GM12875 (cell line): ENCODE results near the gene HIBCH.
"Not testable (repeated sequence)": the region's sequence is repeated elsewhere in the genome, so short reads cannot be mapped to it uniquely, and the experiment has no call there.

Experiments
- H3K4me3 ChIP-seq: one replicate; pipeline ENCODE4 v1.5.1; 2011; ENCODE audit warnings: low read depth, low read length, control low read depth
- CTCF ChIP-seq: IDR thresholded peaks from 2 replicates; pipeline ENCODE4 v1.5.1; 2011; ENCODE audit warnings: low read depth, mild to moderate bottlenecking, control low read depth, inconsistent platforms, low read length, moderate library complexity, borderline replicate concordance; ENCODE audit not compliant: insufficient read depth

Gene HIBCH

GRCh38 chr2:190360965-190361364 is 41.3 kb upstream of the HIBCH start:
- H3K4me3 ChIP-seq: no peak overlapping the region
- TF ChIP-seq CTCF: no peak

DNA sequence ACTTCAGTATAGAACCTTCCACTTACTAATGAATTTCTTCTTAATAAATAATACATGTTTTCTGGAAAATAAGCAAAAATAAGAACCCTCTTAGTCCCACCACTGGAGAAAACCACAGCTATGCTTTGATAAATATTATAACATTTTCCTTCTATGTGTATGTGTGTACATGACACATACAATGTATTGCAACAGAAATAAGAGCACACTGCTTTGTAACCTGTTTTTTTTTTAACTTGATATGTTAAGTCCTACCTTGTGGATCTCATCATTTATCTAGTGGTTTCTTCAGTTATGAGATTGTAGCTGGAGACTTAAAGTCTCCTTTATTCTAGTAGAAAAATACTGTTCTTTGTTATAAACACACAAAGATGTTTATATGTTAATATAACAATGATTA is 40.9 kb upstream of the HIBCH start:
- no peak for TF ChIP-seq CTCF
- no peak overlapping the region for H3K4me3 ChIP-seq

DNA sequence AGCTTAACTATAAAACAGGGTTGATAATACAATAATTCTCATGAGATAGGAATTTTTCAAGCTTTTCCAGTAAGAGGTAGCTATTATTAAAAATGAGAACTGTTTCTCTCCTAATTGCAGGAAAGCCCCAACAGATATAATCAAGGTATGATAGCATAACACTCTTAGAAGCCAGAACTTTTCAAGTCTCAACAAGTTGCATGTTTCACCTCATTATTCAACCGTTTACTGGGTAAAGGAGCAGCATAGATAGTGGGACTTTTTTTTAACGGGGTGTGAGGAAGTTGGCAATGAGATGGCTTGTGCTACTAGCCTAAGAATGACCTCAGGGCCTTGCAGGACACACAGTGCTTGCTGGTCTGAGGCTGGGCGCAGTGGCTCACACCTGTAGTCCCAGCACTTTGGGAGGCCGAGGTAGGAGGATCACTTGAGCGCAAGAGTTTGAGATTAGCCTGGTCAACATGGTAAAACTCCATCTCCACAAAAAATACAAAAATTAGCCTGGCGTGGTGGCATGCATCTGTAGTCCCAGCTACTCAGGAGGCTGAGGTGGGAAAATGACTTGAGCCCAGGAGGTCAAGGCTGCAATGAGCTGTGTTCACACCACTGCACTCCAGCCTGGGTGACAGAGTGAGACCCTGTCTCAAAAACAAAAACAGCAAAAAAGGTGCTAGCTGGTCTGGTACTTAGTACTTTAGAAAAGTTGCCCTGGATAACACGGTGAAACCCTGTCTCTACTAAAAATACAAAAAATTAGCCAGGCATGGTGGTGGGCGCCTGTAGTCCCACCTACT is 39.2 kb upstream of the HIBCH start:
- H3K4me3 ChIP-seq: not testable (repeated sequence)

DNA sequence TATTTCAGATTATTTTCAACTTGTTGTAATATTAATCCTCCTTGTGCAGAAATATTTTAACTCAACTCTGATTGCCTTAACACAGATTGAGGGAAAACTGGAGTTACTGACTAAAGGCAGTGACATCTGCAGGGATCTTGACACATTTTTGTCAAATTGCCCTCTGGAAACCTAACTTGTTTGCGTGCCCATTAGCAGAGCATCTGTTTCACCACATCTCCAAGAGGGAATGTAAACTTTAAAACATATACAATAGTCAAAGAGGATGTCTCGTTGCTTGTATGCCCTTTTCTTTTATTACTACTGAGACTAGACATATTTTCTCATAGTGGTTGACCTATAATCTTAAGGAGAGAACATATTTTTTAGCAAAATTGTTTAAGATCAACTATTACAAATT is 38.0 kb upstream of the HIBCH start:
- H3K4me3 ChIP-seq: no peak overlapping the region
- TF ChIP-seq CTCF: no peak

DNA sequence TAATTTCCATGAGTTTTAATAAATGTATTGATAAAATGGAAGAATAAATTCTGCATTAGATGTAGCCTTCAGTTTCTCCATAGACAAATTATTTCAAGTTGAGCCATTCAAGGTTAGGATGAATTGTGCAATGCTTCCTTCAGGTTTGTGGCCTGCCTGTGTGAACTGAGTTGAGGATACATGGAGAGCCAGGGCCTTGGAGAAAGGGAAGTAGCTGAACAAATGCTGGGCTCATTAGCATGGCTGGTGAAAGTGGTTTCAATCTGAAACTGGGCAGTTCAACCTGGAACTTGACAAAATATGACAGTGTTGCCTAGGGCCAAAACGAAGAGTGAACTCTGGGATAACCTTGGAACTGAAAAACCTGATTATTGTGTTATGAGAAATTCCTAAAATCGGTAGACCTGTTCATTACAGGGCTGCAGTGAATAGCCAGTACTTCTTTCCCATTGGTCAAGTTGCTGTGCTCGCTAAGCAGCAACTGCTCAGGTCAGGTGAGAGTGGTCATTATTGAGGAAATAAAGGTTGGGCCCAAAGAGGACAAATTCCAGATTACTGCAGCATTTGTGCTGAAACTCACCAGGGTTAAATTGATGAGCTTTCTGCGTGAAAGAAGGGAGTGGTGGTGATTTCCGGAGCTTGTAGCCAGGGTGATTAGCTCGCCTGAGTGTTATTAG is 36.5 kb upstream of the HIBCH start:
- no peak overlapping the region for H3K4me3 ChIP-seq
- TF ChIP-seq CTCF: no peak

GRCh38 chr2:190354003-190354690 is 34.5 kb upstream of the HIBCH start:
- H3K4me3 ChIP-seq: no peak overlapping the region
- TF ChIP-seq CTCF: no peak

- TF ChIP-seq CTCF: no peak
- no peak overlapping the region for H3K4me3 ChIP-seq
These were observed 33.9 kb upstream of the HIBCH start for GRCh38 chr2:190353537-190353899.
